ENCODE data around the gene CHMP4A. TPM values are rescaled to one million over a fixed set of nuclear protein-coding genes. Genes with fewer than 3 reads are reported as not detected.

The CHMP4A gene
- total and polyA plus RNA-seq, 2 of the 13 experiments (the other 11 are each of a cell fraction or from before 2014, with no cell fraction given): 83.6 to 113 TPM

DNA sequence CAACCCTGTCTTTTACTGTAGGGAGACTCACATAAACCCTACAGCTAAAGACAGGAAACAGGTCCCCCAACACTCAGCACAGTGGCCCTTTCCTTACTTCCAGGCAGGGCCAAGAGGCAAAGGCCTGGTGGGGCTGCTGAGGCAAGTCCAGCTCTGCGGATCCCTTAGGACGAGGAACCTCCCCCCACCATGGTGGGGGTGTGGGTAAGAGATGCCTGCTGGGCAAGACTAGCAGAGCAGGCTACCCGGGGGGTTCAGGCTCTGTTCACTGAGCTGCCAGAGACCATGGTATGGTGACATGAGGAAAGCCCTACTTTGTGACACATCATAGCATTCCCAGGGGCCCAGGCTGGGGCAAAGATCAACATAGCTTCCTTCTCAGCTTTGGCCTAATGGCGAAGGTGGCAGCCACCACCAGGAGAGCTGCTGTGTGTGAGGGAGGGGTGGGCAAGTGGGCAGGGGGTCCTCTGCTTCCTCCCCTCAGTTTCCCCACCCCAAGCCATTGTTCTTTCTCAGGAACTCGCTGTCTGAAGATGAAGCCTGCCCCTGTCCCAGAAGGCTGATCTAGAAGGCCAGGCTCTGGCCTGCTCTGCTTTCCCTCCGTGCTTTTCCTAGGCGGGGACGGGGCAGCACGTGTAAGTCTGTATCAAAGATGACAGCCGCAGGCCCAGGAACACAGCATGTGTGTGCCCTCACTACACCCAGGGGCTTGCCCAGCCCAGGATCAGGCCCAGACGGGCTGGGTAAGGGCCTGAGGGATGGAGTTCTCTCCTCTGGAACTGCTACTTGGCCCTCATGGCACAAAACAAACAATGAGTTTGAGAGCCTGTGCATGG is 39.2 kb upstream of the CHMP4A start (continued):
- TF ChIP-seq, protein P1, sequence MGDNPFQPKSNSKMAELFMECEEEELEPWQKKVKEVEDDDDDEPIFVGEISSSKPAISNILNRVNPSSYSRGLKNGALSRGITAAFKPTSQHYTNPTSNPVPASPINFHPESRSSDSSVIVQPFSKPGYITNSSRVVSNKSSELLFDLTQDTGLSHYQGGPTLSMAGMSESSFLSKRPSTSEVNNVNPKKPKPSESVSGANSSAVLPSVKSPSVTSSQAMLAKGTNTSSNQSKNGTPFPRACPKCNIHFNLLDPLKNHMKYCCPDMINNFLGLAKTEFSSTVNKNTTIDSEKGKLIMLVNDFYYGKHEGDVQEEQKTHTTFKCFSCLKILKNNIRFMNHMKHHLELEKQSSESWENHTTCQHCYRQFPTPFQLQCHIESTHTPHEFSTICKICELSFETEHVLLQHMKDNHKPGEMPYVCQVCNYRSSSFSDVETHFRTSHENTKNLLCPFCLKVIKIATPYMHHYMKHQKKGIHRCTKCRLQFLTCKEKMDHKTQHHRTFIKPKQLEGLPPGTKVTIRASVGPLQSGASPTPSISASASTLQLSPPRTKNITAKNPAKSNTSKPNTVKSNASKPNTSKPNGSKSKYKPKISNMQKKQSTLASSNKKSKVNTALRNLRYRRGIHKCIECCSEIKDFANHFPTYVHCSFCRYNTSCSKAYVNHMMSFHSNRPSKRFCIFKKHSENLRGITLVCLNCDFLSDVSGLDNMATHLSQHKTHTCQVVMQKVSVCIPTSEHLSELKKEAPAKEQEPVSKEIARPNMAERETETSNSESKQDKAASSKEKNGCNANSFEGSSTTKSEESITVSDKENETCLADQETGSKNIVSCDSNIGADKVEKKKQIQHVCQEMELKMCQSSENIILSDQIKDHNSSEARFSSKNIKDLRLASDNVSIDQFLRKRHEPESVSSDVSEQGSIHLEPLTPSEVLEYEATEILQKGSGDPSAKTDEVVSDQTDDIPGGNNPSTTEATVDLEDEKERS (CRISPR knock-in tag; IDR thresholded peaks at IDR 0.05): peak; percentile 72; the same call in 1 of the 2 replicates
- TF ChIP-seq ATF6 (CRISPR knock-in tag; conservative IDR thresholded peaks at IDR 0.05) (no peak), SKI (IDR thresholded peaks at IDR 0.05; ENCODE audit: partially characterized antibody) (no peak), ZNF232 (CRISPR knock-in tag; IDR thresholded peaks at IDR 0.05; ENCODE audit: borderline replicate concordance) (no peak; the same call in 1 of the 2 replicates), ATF1 (CRISPR knock-in tag; IDR thresholded peaks at IDR 0.05) (no peak), PPARG (CRISPR knock-in tag; conservative IDR thresholded peaks at IDR 0.05) (0 out of 2 replicates have a peak, but pooled peaks have one; percentile 39), KDM5B (CRISPR knock-in tag; IDR thresholded peaks at IDR 0.05; ENCODE audit: borderline replicate concordance) (0 out of 2 replicates have a peak, but pooled peaks have one; percentile 9), ZNF180 (CRISPR knock-in tag; IDR thresholded peaks at IDR 0.05; ENCODE audit: borderline replicate concordance, low read depth) (no peak), MIXL1 (CRISPR knock-in tag; IDR thresholded peaks at IDR 0.05) (no peak), ZNF879 (CRISPR knock-in tag; IDR thresholded peaks at IDR 0.05) (no peak), ZMYM3 (CRISPR knock-in tag; IDR thresholded peaks at IDR 0.05) (peak; percentile 63)
- TF ChIP-seq, protein P2, sequence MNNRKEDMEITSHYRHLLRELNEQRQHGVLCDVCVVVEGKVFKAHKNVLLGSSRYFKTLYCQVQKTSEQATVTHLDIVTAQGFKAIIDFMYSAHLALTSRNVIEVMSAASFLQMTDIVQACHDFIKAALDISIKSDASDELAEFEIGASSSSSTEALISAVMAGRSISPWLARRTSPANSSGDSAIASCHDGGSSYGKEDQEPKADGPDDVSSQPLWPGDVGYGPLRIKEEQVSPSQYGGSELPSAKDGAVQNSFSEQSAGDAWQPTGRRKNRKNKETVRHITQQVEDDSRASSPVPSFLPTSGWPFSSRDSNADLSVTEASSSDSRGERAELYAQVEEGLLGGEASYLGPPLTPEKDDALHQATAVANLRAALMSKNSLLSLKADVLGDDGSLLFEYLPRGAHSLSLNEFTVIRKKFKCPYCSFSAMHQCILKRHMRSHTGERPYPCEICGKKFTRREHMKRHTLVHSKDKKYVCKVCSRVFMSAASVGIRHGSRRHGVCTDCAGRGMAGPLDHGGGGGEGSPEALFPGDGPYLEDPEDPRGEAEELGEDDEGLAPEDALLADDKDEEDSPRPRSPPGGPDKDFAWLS (CRISPR knock-in tag; IDR thresholded peaks at IDR 0.05; ENCODE audit: borderline replicate concordance): no peak
- TF ChIP-seq, protein P3, sequence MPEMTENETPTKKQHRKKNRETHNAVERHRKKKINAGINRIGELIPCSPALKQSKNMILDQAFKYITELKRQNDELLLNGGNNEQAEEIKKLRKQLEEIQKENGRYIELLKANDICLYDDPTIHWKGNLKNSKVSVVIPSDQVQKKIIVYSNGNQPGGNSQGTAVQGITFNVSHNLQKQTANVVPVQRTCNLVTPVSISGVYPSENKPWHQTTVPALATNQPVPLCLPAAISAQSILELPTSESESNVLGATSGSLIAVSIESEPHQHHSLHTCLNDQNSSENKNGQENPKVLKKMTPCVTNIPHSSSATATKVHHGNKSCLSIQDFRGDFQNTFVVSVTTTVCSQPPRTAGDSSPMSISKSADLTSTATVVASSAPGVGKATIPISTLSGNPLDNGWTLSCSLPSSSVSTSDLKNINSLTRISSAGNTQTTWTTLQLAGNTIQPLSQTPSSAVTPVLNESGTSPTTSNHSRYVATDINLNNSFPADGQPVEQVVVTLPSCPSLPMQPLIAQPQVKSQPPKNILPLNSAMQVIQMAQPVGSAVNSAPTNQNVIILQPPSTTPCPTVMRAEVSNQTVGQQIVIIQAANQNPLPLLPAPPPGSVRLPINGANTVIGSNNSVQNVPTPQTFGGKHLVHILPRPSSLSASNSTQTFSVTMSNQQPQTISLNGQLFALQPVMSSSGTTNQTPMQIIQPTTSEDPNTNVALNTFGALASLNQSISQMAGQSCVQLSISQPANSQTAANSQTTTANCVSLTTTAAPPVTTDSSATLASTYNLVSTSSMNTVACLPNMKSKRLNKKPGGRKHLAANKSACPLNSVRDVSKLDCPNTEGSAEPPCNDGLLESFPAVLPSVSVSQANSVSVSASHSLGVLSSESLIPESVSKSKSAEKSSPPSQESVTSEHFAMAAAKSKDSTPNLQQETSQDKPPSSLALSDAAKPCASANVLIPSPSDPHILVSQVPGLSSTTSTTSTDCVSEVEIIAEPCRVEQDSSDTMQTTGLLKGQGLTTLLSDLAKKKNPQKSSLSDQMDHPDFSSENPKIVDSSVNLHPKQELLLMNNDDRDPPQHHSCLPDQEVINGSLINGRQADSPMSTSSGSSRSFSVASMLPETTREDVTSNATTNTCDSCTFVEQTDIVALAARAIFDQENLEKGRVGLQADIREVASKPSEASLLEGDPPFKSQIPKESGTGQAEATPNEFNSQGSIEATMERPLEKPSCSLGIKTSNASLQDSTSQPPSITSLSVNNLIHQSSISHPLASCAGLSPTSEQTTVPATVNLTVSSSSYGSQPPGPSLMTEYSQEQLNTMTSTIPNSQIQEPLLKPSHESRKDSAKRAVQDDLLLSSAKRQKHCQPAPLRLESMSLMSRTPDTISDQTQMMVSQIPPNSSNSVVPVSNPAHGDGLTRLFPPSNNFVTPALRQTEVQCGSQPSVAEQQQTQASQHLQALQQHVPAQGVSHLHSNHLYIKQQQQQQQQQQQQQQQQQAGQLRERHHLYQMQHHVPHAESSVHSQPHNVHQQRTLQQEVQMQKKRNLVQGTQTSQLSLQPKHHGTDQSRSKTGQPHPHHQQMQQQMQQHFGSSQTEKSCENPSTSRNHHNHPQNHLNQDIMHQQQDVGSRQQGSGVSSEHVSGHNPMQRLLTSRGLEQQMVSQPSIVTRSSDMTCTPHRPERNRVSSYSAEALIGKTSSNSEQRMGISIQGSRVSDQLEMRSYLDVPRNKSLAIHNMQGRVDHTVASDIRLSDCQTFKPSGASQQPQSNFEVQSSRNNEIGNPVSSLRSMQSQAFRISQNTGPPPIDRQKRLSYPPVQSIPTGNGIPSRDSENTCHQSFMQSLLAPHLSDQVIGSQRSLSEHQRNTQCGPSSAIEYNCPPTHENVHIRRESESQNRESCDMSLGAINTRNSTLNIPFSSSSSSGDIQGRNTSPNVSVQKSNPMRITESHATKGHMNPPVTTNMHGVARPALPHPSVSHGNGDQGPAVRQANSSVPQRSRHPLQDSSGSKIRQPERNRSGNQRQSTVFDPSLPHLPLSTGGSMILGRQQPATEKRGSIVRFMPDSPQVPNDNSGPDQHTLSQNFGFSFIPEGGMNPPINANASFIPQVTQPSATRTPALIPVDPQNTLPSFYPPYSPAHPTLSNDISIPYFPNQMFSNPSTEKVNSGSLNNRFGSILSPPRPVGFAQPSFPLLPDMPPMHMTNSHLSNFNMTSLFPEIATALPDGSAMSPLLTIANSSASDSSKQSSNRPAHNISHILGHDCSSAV (CRISPR knock-in tag; IDR thresholded peaks at IDR 0.05; ENCODE audit: borderline replicate concordance): no peak

Measured in HepG2 (cell line).